ENCODE measurements around the gene TOR4A.

TOR4A gene

DNA sequence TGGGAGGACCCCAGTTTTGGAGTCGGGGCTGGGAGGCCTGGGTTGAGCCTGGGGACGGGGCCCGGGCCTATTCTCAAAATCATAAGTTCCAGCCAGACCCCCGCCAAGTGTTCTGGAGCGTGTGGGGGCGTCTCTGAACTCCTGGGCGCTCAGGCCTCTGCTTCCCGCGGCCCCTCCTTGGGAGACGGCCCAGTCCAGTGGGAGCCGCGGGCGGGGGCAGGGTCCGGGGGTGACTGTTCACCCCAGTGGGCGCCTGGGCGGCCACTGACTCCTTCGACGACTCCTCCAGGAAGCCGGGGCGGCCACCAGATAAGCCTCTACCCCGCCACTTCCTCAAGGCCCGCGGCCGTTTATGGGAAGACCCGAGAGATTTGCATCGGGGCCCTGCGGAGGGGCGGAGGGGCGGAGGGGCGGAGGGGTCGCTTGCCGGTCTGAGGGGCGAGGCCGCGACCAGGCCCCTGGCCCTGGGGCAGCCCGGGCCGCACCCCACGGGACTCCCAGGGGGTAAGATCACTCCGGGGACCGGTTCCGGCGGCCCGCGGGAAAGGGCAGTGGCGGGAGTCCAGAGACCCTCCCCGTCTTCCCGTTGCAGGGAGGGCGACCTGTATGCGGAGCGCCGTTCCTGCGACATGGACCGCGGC is 655 bp downstream of the TOR4A start:
- Mint-ChIP-seq H3K27me3 (peaks cover 53% of the 10 kb centered on the region), H3K4me1 (peaks cover 26% of the 10 kb centered on the region), H3K36me3 (peaks cover 6% of the 10 kb centered on the region), H3K4me3 (peak overlapping the region; percentile 79), H3K9me3 (no peaks in the 10 kb centered on the region), H3K27ac (peak overlapping the region; percentile 82)
- CTCF ChIA-PET, result interaction anchor here (1.3 kb wide), 1 partner anchor 24 kb away, joined by 4 read pairs; the partner anchor contains the start of gene NRARP
- peak; percentile 46 for DNase-seq

DNA sequence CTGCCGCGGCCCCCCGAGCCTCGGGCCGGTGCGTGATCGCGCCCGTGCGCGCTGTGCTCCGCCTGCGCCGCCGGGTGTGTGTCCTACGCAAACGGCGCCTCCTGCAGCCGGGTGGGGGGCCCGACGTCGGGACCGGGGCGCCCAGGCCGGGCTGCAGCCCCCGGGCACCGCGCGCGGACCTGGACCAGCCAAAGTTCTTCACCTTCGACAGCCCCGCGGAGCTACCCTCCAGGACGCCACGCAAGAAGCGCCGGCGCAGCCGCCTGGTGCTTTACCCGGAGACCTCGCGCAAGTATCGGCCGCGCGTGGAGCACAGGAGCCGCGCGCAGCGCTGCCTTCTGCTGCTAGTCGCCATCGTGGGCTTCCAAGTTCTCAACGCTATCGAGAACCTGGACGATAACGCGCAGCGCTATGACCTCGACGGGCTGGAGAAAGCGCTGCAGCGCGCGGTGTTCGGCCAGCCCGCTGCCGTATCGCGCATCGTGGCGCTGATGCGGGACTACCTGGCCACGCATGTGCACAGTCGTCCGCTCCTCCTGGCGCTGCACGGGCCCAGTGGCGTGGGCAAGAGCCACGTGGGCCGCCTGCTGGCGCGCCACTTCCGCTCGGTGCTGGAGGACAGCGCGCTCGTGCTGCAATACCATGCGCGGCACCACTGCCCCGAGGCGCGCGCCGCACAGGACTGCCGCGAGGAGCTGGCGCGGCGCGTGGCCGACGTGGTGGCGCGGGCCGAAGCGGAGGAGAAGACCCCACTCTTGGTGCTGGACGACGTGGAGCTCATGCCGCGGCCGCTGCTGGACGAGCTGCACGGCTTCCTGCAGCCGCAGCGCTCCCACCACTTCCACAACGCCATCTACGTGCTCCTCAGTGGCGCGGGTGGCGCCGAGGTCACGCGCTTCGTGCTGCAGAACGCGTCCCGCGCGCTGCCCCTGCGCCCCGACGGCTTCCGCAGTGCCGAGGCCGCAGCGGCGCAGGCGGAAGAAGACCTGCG is 1.5 kb downstream of the TOR4A start:
- H3K9me3 Mint-ChIP-seq, result no peaks in the 10 kb centered on the region
- CTCF ChIA-PET, result interaction anchor here (1.0 kb wide), 1 partner anchor 226 kb away, joined by 3 read pairs; no protein-coding TSS in a partner anchor
- H3K27ac Mint-ChIP-seq, result no peak overlapping the region
- H3K4me1 Mint-ChIP-seq, result peaks cover 24% of the 10 kb centered on the region
- DNase-seq, result no peak
- no peak overlapping the region for H3K4me3 Mint-ChIP-seq
- peaks cover 57% of the 10 kb centered on the region for H3K27me3 Mint-ChIP-seq
- peaks cover 3% of the 10 kb centered on the region for H3K36me3 Mint-ChIP-seq

DNA sequence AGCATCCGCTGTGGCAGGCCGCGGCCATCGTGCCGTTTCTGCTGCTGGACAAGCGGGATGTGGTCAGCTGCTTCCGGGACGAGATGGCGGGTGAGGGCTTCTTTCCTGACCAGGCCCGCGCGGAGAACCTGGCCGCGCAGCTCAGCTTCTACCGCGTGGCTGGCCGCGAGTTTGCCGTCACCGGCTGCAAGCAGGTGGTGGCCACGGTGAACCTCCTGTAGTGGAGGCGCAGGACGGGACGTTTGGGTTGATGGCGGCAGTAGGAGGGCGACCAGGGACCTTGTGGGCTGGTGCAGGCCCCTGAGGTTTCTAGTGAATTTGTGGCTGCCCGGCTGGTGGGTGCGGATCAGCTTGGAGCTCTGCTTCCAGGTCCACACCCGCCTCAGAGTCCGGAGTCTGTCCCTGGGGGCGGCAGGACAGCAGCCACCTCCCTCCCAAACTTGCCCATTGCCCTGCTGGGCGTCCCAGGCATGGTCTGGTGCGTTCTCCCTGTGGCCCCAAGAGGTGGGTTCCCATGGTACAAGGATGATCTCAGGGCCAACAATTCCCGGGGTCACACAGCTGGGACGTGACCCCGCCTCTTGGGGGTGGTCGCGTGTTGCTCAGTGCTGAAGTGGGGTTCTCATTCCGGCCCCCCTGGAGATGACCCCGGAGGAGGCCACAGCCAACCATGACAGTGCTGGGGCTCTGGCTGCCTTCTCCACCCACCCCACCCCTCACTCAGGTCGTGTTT is 2.4 kb downstream of the TOR4A start:
- H3K9me3 Mint-ChIP-seq, result no peaks in the 10 kb centered on the region
- DNase-seq, result no peak
- H3K4me1 Mint-ChIP-seq, result peaks cover 21% of the 10 kb centered on the region
- H3K4me3 Mint-ChIP-seq, result no peak overlapping the region
- H3K36me3 Mint-ChIP-seq, result peaks cover 3% of the 10 kb centered on the region
- no peak overlapping the region for H3K27ac Mint-ChIP-seq
- peaks cover 57% of the 10 kb centered on the region for H3K27me3 Mint-ChIP-seq
- CTCF ChIA-PET, result interaction anchor here (1.0 kb wide), 1 partner anchor 225 kb away, joined by 3 read pairs; no protein-coding TSS in a partner anchor

DNA sequence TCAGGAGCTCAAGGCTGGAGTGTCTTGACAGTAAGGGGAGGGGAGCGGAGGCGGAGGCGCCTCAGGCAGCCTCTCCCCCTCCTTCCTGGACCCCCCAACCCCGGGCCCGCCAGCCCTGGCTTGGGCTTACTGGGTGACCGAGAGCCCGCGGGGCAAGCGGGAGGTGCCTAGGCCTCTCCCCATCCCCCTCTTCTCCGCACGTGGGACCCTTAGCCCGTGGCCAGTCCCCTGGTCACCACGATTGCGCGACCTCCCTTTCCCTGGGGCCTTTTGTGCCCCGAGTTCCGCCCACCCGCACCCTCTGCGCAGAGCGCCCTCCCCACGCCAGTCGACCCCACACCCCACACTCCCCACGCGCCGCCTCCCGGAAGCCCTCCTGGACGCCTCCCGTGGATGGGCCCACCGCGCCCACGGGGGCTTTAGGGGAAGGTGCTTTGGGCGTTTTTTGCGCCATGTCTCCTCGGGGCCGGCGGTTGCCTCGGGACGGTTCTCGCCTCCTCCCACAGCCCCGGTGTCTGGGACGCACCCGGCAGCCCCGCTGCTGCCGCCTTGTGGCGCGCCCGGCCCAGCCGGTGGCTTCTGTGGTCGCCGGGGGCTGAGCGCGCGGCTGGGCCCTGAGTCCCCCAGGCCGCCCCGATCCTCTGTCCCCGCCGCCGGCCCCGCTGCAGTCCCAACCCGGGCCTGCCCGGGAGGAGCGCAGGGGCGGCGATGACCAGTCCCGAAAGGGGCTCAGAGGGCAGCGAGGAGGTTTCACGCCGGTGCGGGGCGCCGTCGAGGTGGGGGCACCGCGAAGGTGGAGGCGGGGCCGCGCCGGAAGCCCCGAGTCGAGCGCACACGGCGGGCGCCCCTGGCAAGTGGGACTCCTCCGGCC is 3.2 kb downstream of the TOR4A start:
- no peak overlapping the region for H3K4me3 Mint-ChIP-seq
- no peak overlapping the region for H3K27ac Mint-ChIP-seq
- peaks cover 17% of the 10 kb centered on the region for H3K4me1 Mint-ChIP-seq
- no peak for DNase-seq
- H3K36me3 Mint-ChIP-seq, result peaks cover 3% of the 10 kb centered on the region
- H3K27me3 Mint-ChIP-seq, result peaks cover 55% of the 10 kb centered on the region
- CTCF ChIA-PET, result interaction anchor here (1.0 kb wide), 1 partner anchor 225 kb away, joined by 3 read pairs; no protein-coding TSS in a partner anchor
- H3K9me3 Mint-ChIP-seq, result no peaks in the 10 kb centered on the region

DNA sequence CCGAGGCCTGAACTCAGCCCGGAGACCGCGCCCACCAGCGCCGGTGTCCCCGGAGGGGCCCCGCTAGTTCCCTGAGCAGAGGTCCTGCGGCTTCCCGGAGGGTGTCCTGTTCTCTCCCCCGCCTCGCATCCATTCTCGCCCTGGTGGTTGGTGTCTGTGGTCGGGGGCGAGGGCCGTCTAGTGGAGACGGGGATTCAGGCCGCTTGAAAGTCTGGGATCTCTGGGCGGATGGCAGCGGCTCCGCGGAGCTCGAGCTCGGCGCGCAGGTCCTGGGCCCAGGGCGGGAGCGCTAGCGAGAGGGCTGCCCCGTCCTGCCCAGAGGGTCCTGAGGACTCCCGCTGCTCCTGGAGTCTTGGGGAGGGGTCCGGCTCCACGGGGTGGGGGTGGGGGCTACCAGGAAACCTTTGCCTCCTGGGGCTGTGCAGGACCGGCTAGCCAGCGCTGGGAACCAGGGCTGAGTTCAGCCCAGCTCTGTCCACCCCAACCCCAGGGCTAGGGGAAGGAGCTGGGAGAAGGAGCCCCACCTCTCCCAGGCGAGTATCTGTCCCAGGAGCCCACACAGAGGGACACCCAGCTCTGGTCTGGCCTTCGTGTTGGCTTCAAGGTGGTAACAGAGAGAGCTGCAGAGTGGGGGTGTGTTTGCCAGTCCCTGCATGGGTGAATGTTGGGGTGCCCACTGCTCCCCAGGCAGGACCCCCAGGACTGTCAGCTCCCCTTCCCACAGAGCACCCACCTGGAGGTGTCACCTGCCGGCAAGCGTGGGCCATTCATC is 4.0 kb downstream of the TOR4A start:
- no peak overlapping the region for H3K27ac Mint-ChIP-seq
- peaks cover 50% of the 10 kb centered on the region for H3K27me3 Mint-ChIP-seq
- H3K4me3 Mint-ChIP-seq, result no peak overlapping the region

DNA sequence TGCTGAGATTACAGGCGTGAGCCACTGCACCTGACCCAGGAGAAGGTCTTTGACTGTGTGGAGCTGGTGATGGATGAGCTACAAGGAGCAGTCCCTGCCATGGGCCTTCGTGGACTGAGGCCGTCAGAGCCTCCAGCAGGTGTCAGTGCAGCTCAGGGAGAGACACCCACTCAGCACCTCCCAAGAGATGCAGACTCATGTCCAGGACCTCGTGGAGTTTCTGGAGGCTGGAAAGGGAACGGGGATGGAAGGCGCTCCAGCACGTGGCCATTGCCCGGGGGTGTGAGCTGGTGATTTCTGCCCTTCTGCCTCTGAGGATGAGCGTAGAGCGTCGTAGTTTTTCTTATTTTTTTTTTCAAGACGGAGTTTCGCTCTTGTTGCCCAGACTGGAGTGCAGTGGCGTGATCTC is 9.5 kb downstream of the TOR4A start:
- H3K4me3 Mint-ChIP-seq, result no peak overlapping the region
- no peak overlapping the region for H3K27ac Mint-ChIP-seq
- peaks cover 26% of the 10 kb centered on the region for H3K27me3 Mint-ChIP-seq
- H3K36me3 Mint-ChIP-seq, result peaks cover 3% of the 10 kb centered on the region
- H3K9me3 Mint-ChIP-seq, result no peaks in the 10 kb centered on the region
- peaks cover 5% of the 10 kb centered on the region for H3K4me1 Mint-ChIP-seq
- CTCF ChIA-PET, result interaction anchor here (0.6 to 1.8 kb wide), 12 partner anchors 10 to 238 kb away, joined by 3 to 8 read pairs (median 4); no protein-coding TSS in a partner anchor
- DNase-seq, result peak; percentile 71

More for the DNA sequence above, 4.0 kb downstream of the TOR4A start:
- H3K4me1 Mint-ChIP-seq, result peaks cover 15% of the 10 kb centered on the region
- H3K9me3 Mint-ChIP-seq, result no peaks in the 10 kb centered on the region
- no peak for DNase-seq
- H3K36me3 Mint-ChIP-seq, result peaks cover 3% of the 10 kb centered on the region
- CTCF ChIA-PET, result interaction anchor here (0.6 kb wide), 1 partner anchor 139 kb away, joined by 3 read pairs; no protein-coding TSS in a partner anchor

DNA sequence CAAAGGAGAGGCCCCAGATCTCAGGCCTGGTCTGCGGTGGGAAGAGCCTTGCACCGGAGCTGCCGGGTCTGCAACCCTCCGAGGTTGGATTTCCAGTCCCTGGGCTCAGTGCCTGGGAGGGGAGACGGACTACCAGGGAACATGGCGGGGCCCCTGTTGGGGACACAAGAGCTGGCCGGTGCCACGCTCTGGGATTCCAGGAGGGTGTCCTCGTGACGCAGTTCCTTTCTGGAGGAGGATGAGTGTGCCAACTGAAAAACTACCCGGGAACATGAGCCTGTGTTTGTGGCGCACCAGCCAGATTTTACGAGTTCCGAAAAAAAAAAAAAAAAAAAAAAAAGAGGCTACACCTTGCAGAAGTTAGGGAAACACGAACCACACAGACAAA is 15.6 kb downstream of the TOR4A start:
- Mint-ChIP-seq H3K9me3 (no peaks in the 10 kb centered on the region), H3K4me1 (peaks cover 12% of the 10 kb centered on the region), H3K36me3 (no peaks in the 10 kb centered on the region), H3K27ac (no peak overlapping the region), H3K4me3 (no peak overlapping the region), H3K27me3 (peaks cover 52% of the 10 kb centered on the region)
- DNase-seq, result no peak
- CTCF ChIA-PET, result interaction anchor here (1.0 to 2.2 kb wide), 2 partner anchors 9 to 153 kb away, joined by 4 to 7 read pairs; partner anchors contain the start of gene NRARP

DNA sequence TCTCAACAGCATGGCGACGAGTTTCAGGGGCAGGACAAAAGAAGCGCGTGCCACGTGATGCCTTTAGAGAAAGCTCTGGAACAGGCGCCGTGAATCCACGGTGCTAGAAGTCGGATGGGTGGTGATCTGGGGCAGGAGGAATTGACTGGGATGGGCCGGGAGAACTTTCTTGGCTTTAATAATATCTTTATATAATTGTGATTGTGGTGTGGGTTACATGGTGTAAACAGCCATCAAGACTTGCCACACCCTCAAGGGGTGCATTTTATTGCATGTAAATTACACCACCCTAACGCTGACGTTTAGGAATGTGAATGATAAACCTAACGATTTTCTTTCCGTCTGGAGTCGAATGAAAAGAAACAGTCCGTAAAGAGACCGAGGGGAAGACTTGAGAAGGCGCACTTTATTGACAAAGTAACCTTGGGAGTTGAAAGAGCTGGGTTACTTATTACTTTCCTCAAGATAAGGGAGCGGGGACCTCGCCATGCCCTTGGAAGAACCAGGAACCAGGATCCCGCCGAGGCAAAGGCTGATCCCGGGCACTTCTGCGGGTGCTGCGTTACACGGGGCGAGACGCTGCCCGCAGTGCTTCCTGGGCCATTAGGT is 16.1 kb downstream of the TOR4A start:
- no peaks in the 10 kb centered on the region for H3K9me3 Mint-ChIP-seq
- H3K36me3 Mint-ChIP-seq, result no peaks in the 10 kb centered on the region
- no peak overlapping the region for H3K27ac Mint-ChIP-seq
- H3K4me3 Mint-ChIP-seq, result no peak overlapping the region
- H3K27me3 Mint-ChIP-seq, result peaks cover 57% of the 10 kb centered on the region
- CTCF ChIA-PET, result interaction anchor here (1.0 to 2.2 kb wide), 2 partner anchors 8 to 152 kb away, joined by 4 to 7 read pairs; partner anchors contain the start of gene NRARP
- DNase-seq, result no peak
- peaks cover 12% of the 10 kb centered on the region for H3K4me1 Mint-ChIP-seq

DNA sequence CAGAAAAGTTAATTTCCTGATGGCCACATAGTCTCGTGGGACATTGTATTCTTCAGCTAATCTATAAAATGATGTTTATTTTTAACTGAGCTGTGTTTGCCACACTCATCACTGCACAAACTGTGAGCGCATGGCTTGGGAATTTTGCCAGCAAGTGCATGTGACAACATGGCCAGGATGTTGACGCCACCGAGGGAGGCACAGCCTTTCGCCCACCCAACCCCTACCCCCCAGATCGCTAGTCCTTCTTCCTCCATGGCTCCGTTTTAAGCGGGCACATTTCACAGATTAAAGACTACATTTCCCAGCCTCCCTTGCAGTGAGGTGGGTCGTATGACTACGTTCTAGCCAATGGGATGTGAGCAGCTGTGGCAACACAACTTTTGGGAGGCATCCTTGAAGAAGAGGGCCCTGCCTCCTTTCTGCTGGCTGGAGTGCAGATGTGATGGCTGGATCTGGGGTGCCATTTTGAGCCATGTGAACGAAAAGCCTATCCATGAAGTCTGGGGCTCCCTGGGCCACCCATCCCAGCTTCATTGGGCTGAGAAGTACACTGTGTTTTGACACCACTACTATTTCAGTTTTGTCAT is 16.7 kb downstream of the TOR4A start:
- Mint-ChIP-seq H3K9me3 (no peaks in the 10 kb centered on the region), H3K27ac (no peak overlapping the region), H3K27me3 (peaks cover 63% of the 10 kb centered on the region), H3K4me3 (peak overlapping the region; percentile 18), H3K4me1 (peaks cover 12% of the 10 kb centered on the region), H3K36me3 (no peaks in the 10 kb centered on the region)
- no peak for DNase-seq
- CTCF ChIA-PET, result interaction anchor here (0.7 to 2.2 kb wide), 3 partner anchors 9 to 163 kb away, joined by 3 to 7 read pairs (median 4); no protein-coding TSS in a partner anchor

DNA sequence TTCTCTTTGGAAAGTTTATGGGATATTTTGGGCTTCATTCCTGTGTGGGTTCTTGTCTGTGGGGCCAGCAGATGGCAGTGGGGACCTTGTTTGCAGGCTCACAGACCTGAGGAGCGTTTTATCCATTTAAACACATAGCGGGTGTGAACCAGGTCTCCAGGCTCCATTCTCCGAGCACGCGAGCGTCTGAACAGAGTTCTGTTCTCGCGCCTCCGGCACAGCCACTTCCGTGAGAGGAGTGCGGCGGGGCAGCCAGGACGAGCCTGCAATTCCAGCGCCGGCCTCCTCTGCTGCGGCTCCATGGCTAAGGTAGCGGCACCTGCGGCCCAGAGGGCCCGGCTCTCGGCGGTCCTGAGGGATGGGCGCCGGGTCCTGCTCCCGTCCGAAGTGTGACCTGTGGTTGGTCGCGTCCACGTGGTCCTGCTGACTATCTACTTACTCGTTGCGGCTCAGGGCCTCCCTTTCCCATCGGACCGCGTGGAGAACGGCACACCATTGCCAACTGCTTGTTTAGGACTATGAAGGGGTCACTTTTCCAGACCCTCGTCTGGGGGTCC is 17.2 kb downstream of the TOR4A start:
- DNase-seq, result no peak

DNA sequence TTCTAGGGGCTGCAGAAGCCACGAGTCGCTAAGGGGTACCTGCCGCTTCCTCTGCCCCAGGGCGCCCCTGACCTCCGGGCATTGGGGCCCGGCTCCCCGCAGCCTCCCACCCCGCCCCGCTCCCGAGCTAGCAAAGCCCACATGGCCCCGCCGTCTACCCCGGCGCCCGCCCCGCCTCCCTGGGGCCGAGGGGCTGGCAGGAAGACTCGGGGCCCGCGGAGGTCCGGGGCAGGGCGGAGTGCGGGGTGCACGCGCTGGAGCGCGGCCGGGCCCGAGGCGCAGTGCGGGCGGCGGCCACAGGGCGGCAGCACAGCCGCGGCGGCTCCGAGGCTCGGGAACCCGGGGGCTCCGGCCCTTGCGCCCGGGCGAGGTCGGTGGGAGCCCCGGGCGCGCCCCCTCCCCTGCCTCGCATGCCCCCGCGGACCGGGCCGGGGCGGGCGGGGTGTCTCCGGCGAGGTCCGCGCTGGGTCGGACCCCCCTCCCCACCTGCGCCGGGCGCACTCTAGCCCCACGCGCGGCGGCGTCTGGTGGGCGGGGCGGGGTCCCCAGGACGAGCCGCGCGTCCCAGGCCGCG is 17.8 kb downstream of the TOR4A start:
- CTCF ChIA-PET, result interaction anchor here (2.2 kb wide), 1 partner anchor 150 kb away, joined by 7 read pairs; no protein-coding TSS in a partner anchor
- no peaks in the 10 kb centered on the region for H3K9me3 Mint-ChIP-seq
- no peaks in the 10 kb centered on the region for H3K36me3 Mint-ChIP-seq
- no peak overlapping the region for H3K27ac Mint-ChIP-seq
- peaks cover 16% of the 10 kb centered on the region for H3K4me1 Mint-ChIP-seq
- H3K27me3 Mint-ChIP-seq, result peaks cover 74% of the 10 kb centered on the region
- peak; percentile 61 for DNase-seq
- H3K4me3 Mint-ChIP-seq, result no peak overlapping the region

More for the DNA sequence above, 17.2 kb downstream of the TOR4A start:
- Mint-ChIP-seq H3K27ac (no peak overlapping the region), H3K9me3 (no peaks in the 10 kb centered on the region), H3K27me3 (peaks cover 69% of the 10 kb centered on the region), H3K4me1 (peaks cover 13% of the 10 kb centered on the region), H3K4me3 (peak overlapping the region; percentile 18), H3K36me3 (no peaks in the 10 kb centered on the region)
- CTCF ChIA-PET, result interaction anchor here (0.7 to 2.2 kb wide), 3 partner anchors 9 to 164 kb away, joined by 3 to 7 read pairs (median 4); no protein-coding TSS in a partner anchor
